GM12875 (cell line): Measurements from ENCODE around the gene PER2.

Experiments
- H3K4me3 ChIP-seq: one replicate; pipeline ENCODE4 v1.5.1; 2011; ENCODE audit warnings: low read depth, low read length, control low read depth
- TF ChIP-seq, protein P1 (sequence below): IDR thresholded peaks from 2 replicates; pipeline ENCODE4 v1.5.1; 2011; ENCODE audit warnings: low read depth, mild to moderate bottlenecking, control low read depth, inconsistent platforms, low read length, moderate library complexity, borderline replicate concordance; ENCODE audit not compliant: insufficient read depth

Gene PER2

DNA sequence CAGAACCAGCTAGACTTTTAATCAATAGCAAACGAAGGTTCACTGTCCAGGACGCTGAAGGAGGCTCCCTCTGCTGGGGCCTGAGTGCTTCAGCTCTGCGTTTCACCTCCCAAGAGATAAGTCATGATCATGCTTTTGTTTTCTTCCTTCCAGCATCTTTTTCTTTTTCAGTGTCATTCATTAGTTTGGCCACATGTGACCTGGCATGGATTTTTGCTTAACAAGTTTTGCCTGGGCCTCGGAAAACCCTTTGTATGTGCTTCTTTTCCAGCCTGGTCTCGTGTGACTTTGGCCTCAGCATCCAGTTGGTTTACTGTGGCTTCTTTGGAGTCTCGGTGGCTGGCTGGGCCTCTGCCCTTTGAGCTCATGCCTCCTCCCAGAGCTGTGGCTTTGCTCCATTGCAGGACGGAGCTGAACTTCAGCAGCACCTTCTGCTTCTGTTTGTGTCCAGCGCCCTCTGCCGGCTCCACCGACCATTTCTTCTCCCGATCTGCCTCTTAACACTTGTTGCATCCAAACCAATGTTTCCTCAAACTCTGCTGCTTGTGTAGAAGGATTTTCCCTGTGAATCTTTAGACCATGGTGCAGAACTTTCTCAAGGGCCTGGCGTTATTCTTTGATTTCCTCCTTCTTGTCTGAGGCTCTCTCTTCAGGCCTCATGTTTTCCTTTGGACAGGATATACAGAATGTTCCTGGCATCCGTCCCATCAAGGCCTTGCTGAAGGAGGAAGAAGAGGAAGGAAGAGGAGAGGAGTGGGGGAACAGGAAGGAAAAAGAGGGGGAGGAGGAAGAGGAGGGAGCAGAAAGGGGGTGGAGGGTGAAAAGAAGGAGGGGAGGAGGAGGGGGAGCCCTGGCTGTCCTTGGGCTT is 25.0 kb downstream of the PER2 start:
- no peak overlapping the region for H3K4me3 ChIP-seq
- TF ChIP-seq, protein P1, sequence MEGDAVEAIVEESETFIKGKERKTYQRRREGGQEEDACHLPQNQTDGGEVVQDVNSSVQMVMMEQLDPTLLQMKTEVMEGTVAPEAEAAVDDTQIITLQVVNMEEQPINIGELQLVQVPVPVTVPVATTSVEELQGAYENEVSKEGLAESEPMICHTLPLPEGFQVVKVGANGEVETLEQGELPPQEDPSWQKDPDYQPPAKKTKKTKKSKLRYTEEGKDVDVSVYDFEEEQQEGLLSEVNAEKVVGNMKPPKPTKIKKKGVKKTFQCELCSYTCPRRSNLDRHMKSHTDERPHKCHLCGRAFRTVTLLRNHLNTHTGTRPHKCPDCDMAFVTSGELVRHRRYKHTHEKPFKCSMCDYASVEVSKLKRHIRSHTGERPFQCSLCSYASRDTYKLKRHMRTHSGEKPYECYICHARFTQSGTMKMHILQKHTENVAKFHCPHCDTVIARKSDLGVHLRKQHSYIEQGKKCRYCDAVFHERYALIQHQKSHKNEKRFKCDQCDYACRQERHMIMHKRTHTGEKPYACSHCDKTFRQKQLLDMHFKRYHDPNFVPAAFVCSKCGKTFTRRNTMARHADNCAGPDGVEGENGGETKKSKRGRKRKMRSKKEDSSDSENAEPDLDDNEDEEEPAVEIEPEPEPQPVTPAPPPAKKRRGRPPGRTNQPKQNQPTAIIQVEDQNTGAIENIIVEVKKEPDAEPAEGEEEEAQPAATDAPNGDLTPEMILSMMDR: peak; percentile 83

DNA sequence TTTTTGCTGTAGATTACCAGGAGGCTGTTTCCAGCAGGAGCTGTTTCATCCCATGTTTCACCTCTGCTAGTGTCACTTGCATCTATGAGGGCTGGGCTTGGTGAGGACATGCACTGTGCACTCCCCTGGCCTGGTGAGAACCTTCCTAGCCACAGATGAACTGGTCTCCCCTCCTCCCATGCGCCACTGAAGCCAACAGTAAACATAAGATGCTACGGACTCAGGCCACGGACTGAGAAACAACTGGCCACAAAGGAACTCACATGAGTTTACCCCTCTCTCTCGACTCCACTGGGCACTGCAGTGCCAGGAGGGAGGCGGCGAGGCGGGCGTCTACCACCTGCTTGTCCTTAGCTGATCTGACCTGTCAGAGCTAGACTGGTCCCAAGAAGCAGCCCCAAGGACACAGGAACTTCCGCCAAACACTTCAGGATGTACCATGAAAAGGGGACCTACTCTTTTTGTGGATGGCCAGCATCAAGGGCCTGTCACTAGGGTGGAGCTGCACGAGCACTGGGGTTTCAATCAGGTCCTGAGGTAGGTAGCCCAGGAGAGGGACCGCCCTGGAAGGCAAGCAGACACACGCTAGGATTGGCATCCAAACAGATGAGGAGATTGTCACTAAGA is 25.8 kb downstream of the PER2 start:
- H3K4me3 ChIP-seq: no peak overlapping the region
- TF ChIP-seq, protein P1: no peak

DNA sequence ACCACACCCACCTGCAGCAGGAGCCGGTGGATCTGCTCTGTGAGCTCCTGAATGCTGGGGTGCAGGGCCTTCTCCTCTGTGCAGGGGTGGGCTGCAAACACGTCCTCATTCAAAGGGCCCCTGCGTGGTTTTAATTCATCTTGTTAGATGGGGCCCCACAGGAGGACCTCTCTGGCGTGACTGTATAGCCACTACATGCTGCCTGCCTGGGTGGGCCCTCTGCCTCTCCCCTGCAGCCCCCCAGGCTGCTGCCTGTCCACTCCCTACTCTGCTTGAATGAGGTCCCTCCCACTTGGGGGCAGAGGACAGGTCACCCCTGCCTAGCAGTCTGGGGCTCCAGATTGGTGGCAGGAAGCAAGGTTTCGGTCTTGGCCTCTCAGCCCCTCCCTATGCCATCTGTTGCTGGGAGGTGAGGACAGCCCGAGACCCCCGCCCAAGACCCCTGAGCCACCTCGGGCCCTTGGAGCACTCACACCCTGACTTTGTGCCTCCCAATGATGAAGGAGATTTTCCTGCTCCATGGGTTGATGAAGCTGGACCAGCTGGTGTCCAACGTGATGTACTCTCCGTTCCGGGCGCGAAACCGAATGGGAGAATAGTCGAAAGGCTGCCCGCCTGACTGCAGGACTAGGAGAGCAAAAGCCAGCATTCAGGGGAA is 26.6 kb downstream of the PER2 start:
- H3K4me3 ChIP-seq: no peak overlapping the region
- TF ChIP-seq, protein P1: no peak

DNA sequence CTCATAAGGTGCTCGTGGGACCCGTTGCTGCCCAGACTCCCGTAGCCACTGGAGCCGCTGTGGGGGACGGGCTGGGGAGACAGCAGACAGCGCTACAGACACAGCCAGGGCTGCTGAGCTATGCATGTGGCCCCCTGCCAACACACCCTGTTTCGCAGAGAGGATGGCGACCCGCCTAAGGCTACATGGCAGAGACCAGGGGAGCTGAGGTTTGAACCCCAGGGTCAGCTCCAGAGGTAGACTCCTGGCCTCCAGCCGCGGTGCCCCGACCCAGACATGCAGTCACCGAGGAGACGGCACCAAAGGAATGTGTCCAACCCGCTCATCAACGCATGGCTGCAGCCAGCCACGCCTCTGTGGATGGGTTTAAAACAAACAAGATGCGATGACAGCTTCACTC is 27.5 kb downstream of the PER2 start:
- no peak overlapping the region for H3K4me3 ChIP-seq
- TF ChIP-seq, protein P1: no peak

DNA sequence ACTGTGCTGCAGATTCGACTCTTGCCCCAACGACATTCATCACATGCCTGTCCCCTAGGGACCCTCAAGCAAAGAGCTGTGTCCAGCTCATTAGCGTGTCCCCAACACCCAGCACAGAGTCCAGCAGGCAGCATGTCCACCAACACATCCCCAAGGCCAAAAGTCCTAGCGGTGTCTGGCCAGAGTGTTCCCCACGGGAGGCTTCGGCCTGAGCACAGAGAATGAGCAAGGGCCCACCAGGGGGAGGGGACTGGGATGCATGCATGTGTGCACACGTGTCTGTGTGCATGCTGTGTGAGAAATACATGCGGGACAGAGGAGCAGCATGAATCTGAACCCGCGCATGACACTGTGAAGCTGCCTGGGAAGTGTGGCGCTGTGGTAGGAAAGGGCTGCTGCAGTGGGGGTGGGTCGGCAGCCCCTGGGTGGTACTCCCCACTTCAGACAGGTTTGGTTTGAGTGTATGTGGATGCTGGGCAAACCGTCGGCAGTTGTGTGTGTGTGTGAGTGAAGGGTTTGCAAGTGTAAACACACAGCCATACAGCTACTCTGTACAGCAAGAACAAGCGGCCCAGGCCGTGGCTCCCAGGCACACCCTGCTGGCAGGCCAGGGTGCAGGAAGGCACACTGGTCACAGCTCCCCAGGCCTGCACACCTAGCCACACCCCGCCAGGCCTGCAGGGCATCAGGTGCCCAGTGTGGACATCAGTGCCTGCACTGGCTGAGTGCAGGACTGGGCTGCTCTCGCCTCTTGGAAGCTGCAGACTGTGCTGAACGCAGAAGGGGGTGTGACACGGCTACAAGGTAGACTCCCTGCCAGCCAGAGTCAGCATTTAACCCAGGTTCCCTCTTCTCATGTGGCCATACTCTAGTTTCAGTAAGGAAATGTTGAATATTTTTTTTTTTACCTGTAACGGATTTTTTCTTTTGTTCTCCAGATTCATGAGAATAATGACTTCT is 29.1 kb downstream of the PER2 start:
- no peak overlapping the region for H3K4me3 ChIP-seq
- TF ChIP-seq, protein P1: 0 out of 2 replicates have a peak, but pooled peaks have one; percentile 21
